GM12872 (cell line): ENCODE results near the gene UBE2D3.

Experiments used
- CTCF ChIP-seq: IDR thresholded peaks from 3 replicates; pipeline ENCODE4 v1.5.1; 2011; ENCODE audit warnings: low read depth, mild to moderate bottlenecking, low read length, moderate library complexity; ENCODE audit not compliant: insufficient read depth

UBE2D3 gene

DNA sequence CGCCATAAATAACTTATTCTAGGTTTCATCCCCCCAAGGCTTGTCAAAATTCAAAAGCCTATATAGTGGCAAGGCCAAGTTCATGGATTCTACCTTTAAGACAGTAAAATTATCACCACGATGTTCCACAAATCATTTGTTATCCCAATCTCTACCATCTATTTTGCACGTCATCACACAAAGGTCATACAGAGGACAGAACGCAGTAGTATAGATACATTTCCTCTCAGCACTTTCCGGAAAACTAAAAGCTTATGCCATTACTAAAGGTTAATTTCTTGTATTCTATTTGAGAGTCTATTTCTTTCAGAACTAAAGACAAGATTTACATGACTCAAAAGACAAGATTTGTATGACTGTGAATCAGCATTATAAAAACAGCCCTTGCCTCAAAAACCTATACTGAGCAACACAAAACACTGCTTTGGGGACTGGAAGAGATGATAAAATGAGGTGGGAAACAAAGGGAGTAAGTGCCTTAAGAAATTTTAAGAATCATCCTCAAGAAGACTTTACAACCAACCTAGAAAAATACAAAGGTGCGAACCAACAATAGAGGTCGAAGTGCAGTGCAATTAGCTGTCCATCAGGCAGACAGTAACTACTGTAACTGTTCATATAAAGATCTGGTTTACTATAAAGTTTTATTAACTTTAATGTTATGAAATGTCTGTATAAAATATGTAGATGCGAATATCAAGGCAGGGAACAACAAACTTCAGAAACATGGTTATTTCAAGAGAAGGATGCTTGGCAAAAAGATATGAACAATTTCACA is 7.6 kb downstream of the UBE2D3 start:
- TF ChIP-seq CTCF, result no peak

DNA sequence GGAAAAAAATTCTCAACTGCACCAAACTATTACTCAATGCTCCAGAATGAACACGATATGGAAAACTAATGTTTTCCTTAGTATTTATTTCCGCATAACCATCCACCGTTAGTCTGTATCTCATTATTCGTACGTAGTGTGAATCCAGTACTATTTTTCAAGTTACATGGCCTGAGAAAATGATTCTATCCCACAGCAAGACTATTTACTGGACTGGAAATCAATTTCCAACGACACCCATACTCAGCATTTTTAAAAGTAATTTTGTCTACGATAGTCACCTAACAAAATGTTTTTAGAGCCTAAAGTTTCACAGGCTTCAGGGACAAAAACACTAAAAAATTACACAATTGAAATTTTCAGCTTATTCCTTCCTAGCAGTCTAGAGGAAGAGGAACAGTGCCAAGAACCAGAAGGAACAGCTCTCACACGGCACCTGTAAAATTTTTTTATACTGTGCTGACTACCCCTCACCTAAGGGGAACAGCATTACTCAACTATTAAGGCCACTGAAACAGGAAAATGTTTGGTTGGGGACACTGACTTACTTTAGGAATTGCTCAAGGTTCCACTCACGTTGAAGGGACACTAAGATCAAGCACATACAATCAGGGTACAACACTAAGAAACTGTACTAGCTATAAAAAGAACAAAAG is 9.6 kb downstream of the UBE2D3 start:
- no peak for TF ChIP-seq CTCF

DNA sequence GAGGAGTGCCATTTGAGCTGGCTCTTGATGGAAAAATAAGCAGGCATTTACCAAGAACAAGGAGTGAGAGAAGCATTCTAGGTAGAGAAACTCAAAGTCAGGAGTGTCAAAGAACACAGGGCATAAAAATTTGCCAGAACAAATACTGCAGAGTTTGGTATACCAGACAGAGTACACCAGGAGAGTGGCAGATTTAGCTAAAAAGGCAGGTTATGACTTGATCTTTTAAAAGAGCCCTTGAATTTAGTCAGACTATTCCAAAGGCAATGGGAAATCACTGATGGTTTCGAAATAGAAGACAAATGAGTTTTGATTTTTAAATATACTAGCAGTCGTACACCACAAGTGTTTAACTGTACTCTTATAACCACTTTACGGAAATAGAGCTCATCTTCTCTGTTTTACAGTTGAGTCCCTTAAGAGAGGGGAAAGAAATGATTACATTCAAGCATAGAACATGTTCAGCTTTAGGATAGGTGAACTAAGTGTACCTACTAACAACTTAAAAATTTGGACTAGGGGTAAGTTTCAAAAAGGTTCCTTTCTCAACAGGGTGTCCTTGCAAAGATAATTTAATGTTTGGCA is 10.2 kb downstream of the UBE2D3 start:
- TF ChIP-seq CTCF, result no peak

- no peak for TF ChIP-seq CTCF
These were observed 11.4 kb downstream of the UBE2D3 start for GRCh38 chr4:102815981-102816380.

DNA sequence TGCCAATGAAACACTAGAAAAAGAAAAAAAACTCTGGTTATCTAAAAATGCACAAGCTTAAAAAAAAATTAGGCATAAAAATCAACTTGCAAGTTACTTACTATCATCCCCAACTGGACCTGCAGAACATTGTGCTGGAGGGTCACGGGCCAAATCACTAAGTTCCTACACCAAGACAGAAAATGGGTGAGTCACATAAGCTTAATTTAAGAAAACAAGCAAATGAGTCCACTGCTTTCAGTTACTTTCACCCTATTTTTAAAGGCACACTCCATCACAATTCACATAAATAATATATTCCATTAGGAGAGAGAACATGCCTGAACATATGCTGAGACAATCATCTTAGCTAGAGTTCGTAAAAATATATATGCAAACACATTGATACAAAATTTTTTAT is 17.7 kb downstream of the UBE2D3 start:
- no peak for TF ChIP-seq CTCF

DNA sequence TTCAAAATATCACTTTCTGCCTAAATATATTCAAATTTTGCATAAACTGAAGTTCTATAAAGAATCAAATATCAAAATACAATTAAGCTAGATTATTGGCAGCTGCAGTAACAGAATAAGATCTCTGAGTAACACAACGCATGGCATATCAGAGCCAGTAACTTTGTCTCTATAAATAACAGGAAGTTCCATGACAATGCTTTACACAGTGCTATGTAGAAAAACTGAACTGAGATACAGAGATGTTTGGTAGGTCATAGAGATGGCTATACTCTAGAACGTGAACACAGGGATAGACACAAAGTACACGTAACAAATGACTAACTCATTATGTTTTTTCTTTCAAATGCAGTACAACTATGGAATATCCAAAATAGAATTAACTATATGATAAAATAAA is 18.2 kb downstream of the UBE2D3 start:
- no peak for TF ChIP-seq CTCF

- no peak for TF ChIP-seq CTCF
These were observed 19.3 kb downstream of the UBE2D3 start for GRCh38 chr4:102808009-102808408.
